Keratinocyte (primary cell): Measurements from ENCODE around the gene SDF4. TPM values are rescaled to one million over a fixed set of nuclear protein-coding genes. Genes with fewer than 3 reads are reported as not detected.

Experiments
- DNase-seq: peaks from one replicate; pipeline ENCODE4 v3.0.0-alpha.2; 2011; ENCODE audit warnings: low read depth, missing footprints, low spot score
- FAIRE-seq: peaks from 2 replicates; lab custom pipeline; 2011; peaks lifted over from hg19 to GRCh38; lab: Jason Lieb, UNC
- H2AFZ ChIP-seq: 2 replicates; pipeline ENCODE4 v1.6.0; 2012; ENCODE audit warnings: low read length, control low read depth, inconsistent platforms; ENCODE audit not compliant: control insufficient read depth
- H3K27ac ChIP-seq: 2 replicates; pipeline ENCODE4 v1.5.1; 2011; ENCODE audit warnings: low read length; ENCODE audit not compliant: control insufficient read depth, insufficient read depth
- H3K27me3 ChIP-seq: 3 replicates; pipeline ENCODE4 v1.6.0; 2011; ENCODE audit warnings: low read length; ENCODE audit not compliant: control insufficient read depth, insufficient read depth; ENCODE audit errors: extremely low read depth
- H3K36me3 ChIP-seq, 2 experiments: 2 replicates in 1 of 2; 3 replicates in 1 of 2; pipeline ENCODE4 v1.5.1; 2011; ENCODE audit warnings: low read length in 2 of 2, mild to moderate bottlenecking in 1 of 2; ENCODE audit not compliant: control insufficient read depth in 2 of 2, insufficient read depth in 2 of 2; ENCODE audit errors: extremely low read depth in 1 of 2
- H3K4me1 ChIP-seq: 3 replicates; pipeline ENCODE4 v1.5.1; 2011; ENCODE audit warnings: low read length; ENCODE audit not compliant: control insufficient read depth, insufficient read depth; ENCODE audit errors: extremely low read depth
- H3K4me2 ChIP-seq: 3 replicates; pipeline ENCODE4 v1.6.0; 2011; ENCODE audit warnings: low read depth, low read length; ENCODE audit not compliant: control insufficient read depth, insufficient read depth; ENCODE audit errors: extremely low read depth
- H3K4me3 ChIP-seq, 3 experiments: fragments of 200-600 bp in 1 of 3; sonication (generic) in 1 of 3; 2 replicates in 2 of 3; 3 replicates in 1 of 3; pipeline ENCODE4 v1.5.1; 2011 to 2016; ENCODE audit warnings: low read length in 3 of 3, mild to moderate bottlenecking in 3 of 3, control low read depth in 2 of 3, inconsistent platforms in 1 of 3, low read depth in 1 of 3, mixed read lengths in 1 of 3, mixed run types in 1 of 3, moderate library complexity in 1 of 3; ENCODE audit not compliant: control insufficient read depth in 2 of 3, insufficient read depth in 2 of 3; ENCODE audit errors: extremely low read depth in 1 of 3
- H3K79me2 ChIP-seq: 2 replicates; pipeline ENCODE4 v1.6.0; 2012; ENCODE audit warnings: low read length; ENCODE audit not compliant: control insufficient read depth, insufficient read depth
- H3K9ac ChIP-seq: 3 replicates; pipeline ENCODE4 v1.6.0; 2011; ENCODE audit warnings: low read length; ENCODE audit not compliant: control insufficient read depth, insufficient read depth; ENCODE audit errors: extremely low read depth
- H3K9me1 ChIP-seq: 3 replicates; pipeline ENCODE4 v1.6.0; 2011; ENCODE audit warnings: low read length; ENCODE audit not compliant: control insufficient read depth, insufficient read depth; ENCODE audit errors: extremely low read depth
- H3K9me3 ChIP-seq: 2 replicates; pipeline ENCODE4 v1.5.1; 2012; ENCODE audit warnings: low read depth, low read length; ENCODE audit not compliant: control insufficient read depth
- H4K20me1 ChIP-seq: 3 replicates; pipeline ENCODE4 v1.6.0; 2011; ENCODE audit warnings: low read length; ENCODE audit not compliant: control insufficient read depth, insufficient read depth; ENCODE audit errors: extremely low read depth
- CTCF ChIP-seq, 3 experiments: IDR thresholded peaks in 1 of 3; conservative IDR thresholded peaks in 1 of 3; optimal IDR thresholded peaks in 1 of 3; 2 replicates in 2 of 3; 3 replicates in 1 of 3; pipeline versions ENCODE3 to v1.5.1; 2011; ENCODE audit warnings: low read length in 3 of 3, mild to moderate bottlenecking in 3 of 3, moderate library complexity in 2 of 3, control low read depth in 1 of 3, inconsistent platforms in 1 of 3; ENCODE audit not compliant: insufficient read depth in 2 of 3; ENCODE audit errors: extremely low read depth in 1 of 3
- EZH2 ChIP-seq: IDR thresholded peaks from one replicate; pipeline ENCODE4 v1.6.1; 2012; ENCODE audit warnings: inconsistent platforms, mild to moderate bottlenecking, low read length, moderate library complexity
- dilution Hi-C: fragments of 300-500 bp; cut with MboI; formaldehyde crosslinking; loops from one replicate; pipeline ENCODE4 v1.7.0; 2020; ENCODE audit warnings: low sequenced_read_pairs; ENCODE audit not compliant: extremely low pct_ligation_motif_present
- polyA plus RNA-seq, 5 experiments: library from polyadenylated mRNA; depleted of rRNA in 3 of 5; stranded (reverse) in 3 of 5; stranded (forward) in 1 of 5; unstranded in 1 of 5; fragments of >200 nt; gene quantifications; 1 replicate in 1 of 5; 2 replicates in 3 of 5; 3 replicates in 1 of 5; pipeline versions ENCODE4 v1.2.1 to v1.2.3, GENCODE V29; 2011 to 2012; ENCODE audit warnings: missing spikeins in 2 of 5, low read depth in 1 of 5, low replicate concordance in 1 of 5

SDF4 gene
- polyA plus RNA-seq, 1 donor (not counting 4 experiments of a cell fraction or from before 2014, with no cell fraction given), result 66.3 TPM

- dilution Hi-C loops, result no loop called here
- FAIRE-seq, result no peak
These were observed 20.9 kb downstream of the SDF4 start for GRCh38 chr1:1210726-1211540.

GRCh38 chr1:1208713-1209433 lies 22.9 kb downstream of the SDF4 start:
- H3K9ac ChIP-seq, result no peak overlapping the region
- H3K27ac ChIP-seq, result no peak overlapping the region
- peaks cover 3% of the 10 kb centered on the region for H3K4me1 ChIP-seq

More at GRCh38 chr1:1210726-1211540, 20.9 kb downstream of the SDF4 start:
- Histone ChIP-seq H3K4me3 (no peak overlapping the region), H3K27me3 (peaks cover 17% of the 10 kb centered on the region), H4K20me1 (no peaks in the 10 kb centered on the region), H2AFZ (no peak overlapping the region), H3K79me2 (no peaks in the 10 kb centered on the region), H3K27ac (no peak overlapping the region), H3K9me3 (no peaks in the 10 kb centered on the region), H3K36me3 (peaks cover 0 to 3% of the 10 kb centered on the region in 2 experiments), H3K9me1 (peaks cover 2% of the 10 kb centered on the region), H3K4me2 (no peak overlapping the region), H3K9ac (no peak overlapping the region), H3K4me1 (peaks cover 3% of the 10 kb centered on the region)
- no peak for TF ChIP-seq CTCF (optimal IDR thresholded peaks at IDR 0.05 in 1 of 3, IDR thresholded peaks at IDR 0.05 in 1 of 3, conservative IDR thresholded peaks at IDR 0.05 in 1 of 3; ENCODE audit: extremely low read depth in 1 of 3, insufficient read depth in 2 of 3, low read length in 3 of 3)
- no peak for TF ChIP-seq EZH2
- no peak for DNase-seq

More at GRCh38 chr1:1208713-1209433, 22.9 kb downstream of the SDF4 start:
- Histone ChIP-seq H3K79me2 (no peaks in the 10 kb centered on the region), H3K9me3 (no peaks in the 10 kb centered on the region), H3K4me3 (no peak overlapping the region), H3K4me2 (no peak overlapping the region), H3K36me3 (no peaks in the 10 kb centered on the region), H2AFZ (no peak overlapping the region), H3K9me1 (no peaks in the 10 kb centered on the region), H3K27me3 (peaks cover 36% of the 10 kb centered on the region), H4K20me1 (no peaks in the 10 kb centered on the region)
- DNase-seq (no peak), FAIRE-seq (no peak)
- dilution Hi-C loops, result no loop called here
- TF ChIP-seq EZH2 (no peak), CTCF (optimal IDR thresholded peaks at IDR 0.05 in 1 of 3, IDR thresholded peaks at IDR 0.05 in 1 of 3, conservative IDR thresholded peaks at IDR 0.05 in 1 of 3; ENCODE audit: extremely low read depth in 1 of 3, insufficient read depth in 2 of 3, low read length in 3 of 3) (no peak)
